Inflammatory macrophage (primary cell): ENCODE results near the gene HADH.

ENCODE experiments used
- DNase-seq, 2 donors: peaks; one replicate each; pipeline ENCODE4 v3.0.0-alpha.2; 2020 to 2022

The HADH gene

DNA sequence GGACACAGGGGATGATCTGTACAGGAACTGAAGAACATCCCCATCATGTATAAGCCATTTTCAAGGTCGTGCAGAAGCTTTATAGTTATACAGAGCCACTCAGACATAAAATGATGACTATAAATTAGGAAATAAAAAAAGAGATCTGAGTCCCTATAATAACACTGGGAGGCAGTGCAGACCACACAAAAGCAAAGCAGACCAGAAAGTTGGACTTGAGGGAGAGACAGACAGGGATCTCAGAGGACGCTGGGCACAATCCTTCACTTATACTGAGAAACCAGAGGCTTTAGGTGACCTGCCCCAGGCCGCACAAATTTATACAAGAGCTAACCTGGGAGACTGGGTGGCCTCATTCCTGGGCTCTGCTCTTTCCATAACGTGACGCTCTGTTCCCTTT lies 70.5 kb downstream of the HADH start:
- no peak for DNase-seq

GRCh38 chr4:108060686-108061321 lies 71.1 kb downstream of the HADH start:
- no peak for DNase-seq

DNA sequence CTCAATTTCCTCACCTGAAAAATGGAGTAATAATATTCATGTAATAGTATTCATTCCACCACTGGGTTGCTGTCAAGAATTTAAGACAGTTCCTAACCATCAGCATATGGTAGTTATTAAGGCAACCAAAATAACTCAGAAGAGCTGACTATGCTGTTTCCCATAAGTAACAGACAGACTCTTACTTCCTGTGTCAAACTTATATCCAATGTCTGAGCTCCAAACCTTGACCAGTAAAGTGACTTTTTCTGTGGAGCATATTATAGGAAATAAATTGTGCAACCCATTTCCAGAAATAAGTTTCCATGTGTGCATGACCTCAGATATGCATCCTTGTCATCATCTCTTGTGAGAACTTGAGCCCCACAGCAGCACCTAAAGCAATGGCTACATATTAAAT lies 78.8 kb downstream of the HADH start:
- DNase-seq, result no peak

DNA sequence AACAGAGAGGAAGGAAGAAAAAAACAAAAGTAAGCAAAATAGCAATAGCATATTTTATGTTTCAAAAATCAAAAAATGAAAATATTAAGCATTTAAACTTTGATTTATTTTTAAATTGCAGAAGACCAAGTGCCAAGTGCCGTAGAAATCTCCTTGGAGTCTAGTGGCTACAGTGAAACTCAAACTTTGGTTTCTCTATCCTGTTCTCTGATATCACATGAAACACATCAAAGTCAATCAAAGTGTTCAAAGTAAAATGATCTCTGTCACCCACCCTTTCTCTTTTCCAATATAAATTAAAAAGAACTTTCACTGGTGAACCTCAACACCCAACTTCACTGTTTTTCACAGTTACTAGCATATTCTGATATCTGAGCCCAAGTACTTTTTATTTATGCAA lies 81.1 kb downstream of the HADH start:
- no peak for DNase-seq

DNA sequence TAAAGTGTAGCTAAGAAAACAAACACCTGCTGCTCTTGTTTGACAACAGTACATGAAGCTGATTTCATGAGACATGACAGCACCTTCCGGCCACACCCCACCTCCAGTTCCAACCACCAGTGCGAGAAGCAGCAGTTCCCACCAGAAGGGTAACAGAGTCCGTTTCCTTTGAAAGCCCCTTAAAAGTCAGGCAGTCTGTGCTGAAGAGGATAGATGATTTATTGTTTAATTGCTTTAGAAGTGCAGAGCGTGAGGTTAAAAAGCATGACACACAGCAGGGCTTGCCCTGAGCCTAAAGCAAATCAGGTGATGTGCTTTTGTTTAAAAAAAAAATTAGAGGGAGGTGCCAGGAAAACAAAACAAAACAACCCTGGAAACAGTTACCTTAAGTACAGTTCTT lies 82.6 kb downstream of the HADH start:
- DNase-seq, result no peak

- no peak for DNase-seq
Observed at GRCh38 chr4:108078024-108078733, 88.5 kb downstream of the HADH start.

- DNase-seq, result no peak
Observed at GRCh38 chr4:108080747-108081146, 91.1 kb downstream of the HADH start.

- no peak for DNase-seq
Observed at GRCh38 chr4:108081256-108081655, 91.6 kb downstream of the HADH start.
